Liver (tissue), 9 donors: ENCODE results near the gene EFR3B. TPM values are rescaled to one million over a fixed set of nuclear protein-coding genes. Genes with fewer than 3 reads are reported as not detected.
"Not testable (repeated sequence)": the region's sequence is repeated elsewhere in the genome, so short reads cannot be mapped to it uniquely, and the experiment has no call there.

Experiments
- DNase-seq: peaks from one replicate; pipeline ENCODE4 v3.0.0-alpha.2; 2017; ENCODE audit warnings: low spot score
- H3K27ac ChIP-seq, 2 donors: one replicate each; pipeline ENCODE4 v1.7.0; 2013; ENCODE audit warnings: inconsistent platforms in 2 of 2, low read length in 2 of 2, control low read depth in 1 of 2, low read depth in 1 of 2, mild to moderate bottlenecking in 1 of 2
- H3K27me3 ChIP-seq, 4 donors: one replicate each; pipeline versions ENCODE4 v1.6.1 to v1.7.0; 2013; ENCODE audit warnings: low read length in 3 of 4, inconsistent platforms in 1 of 4, mild to moderate bottlenecking in 1 of 4, moderate library complexity in 1 of 4; ENCODE audit not compliant: control insufficient read depth in 4 of 4, insufficient read depth in 4 of 4
- H3K36me3 ChIP-seq, 4 donors: one replicate each; pipeline versions ENCODE4 v1.6.1 to v1.7.0; 2013; ENCODE audit warnings: low read length in 3 of 4, mild to moderate bottlenecking in 3 of 4, low read depth in 1 of 4, moderate library complexity in 1 of 4; ENCODE audit not compliant: control insufficient read depth in 4 of 4, insufficient read depth in 3 of 4
- H3K4me1 ChIP-seq, 4 donors: one replicate each; pipeline versions ENCODE4 v1.6.1 to v1.7.0; 2013; ENCODE audit warnings: low read length in 3 of 4, mild to moderate bottlenecking in 3 of 4, moderate library complexity in 1 of 4; ENCODE audit not compliant: control insufficient read depth in 4 of 4, insufficient read depth in 4 of 4
- H3K4me3 ChIP-seq, 3 donors: one replicate each; pipeline versions ENCODE4 v1.6.1 to v1.7.0; 2013; ENCODE audit warnings: low read length in 3 of 3, control low read depth in 1 of 3, low read depth in 1 of 3, mild to moderate bottlenecking in 1 of 3
- H3K9ac ChIP-seq, 2 donors: one replicate each; pipeline ENCODE4 v1.7.0; 2013; ENCODE audit warnings: low read length in 2 of 2, mild to moderate bottlenecking in 2 of 2, moderate library complexity in 2 of 2, control low read depth in 1 of 2, low read depth in 1 of 2
- H3K9me3 ChIP-seq, 4 donors: one replicate each; pipeline versions ENCODE4 v1.6.1 to v1.7.0; 2013; ENCODE audit warnings: low read length in 3 of 4; ENCODE audit not compliant: control insufficient read depth in 4 of 4
- EGR1 ChIP-seq, 2 donors: IDR thresholded peaks; 2 replicates each; pipeline ENCODE4 v1.6.1; 2016 to 2018; ENCODE audit warnings: antibody characterized with exemption in 2 of 2, low read depth in 2 of 2
- GABPA ChIP-seq, 2 donors: IDR thresholded peaks in 1 of 2; conservative IDR thresholded peaks in 1 of 2; 2 replicates each; pipeline ENCODE4 v1.6.1; 2016; ENCODE audit warnings: antibody characterized with exemption in 2 of 2, mild to moderate bottlenecking in 1 of 2, moderate library complexity in 1 of 2
- HNF4G ChIP-seq: IDR thresholded peaks from 2 replicates; pipeline ENCODE4 v1.6.1; 2016; ENCODE audit warnings: antibody characterized with exemption
- JUND ChIP-seq, 2 donors: IDR thresholded peaks; 2 replicates each; pipeline ENCODE4 v1.6.1; 2016; ENCODE audit warnings: antibody characterized with exemption in 2 of 2
- NR2F2 ChIP-seq: IDR thresholded peaks from 2 replicates; pipeline ENCODE4 v1.6.1; 2016; ENCODE audit warnings: antibody characterized with exemption
- RAD21 ChIP-seq, 2 donors: IDR thresholded peaks; 2 replicates each; pipeline ENCODE4 v1.6.1; 2016; ENCODE audit warnings: antibody characterized with exemption in 2 of 2, mild to moderate bottlenecking in 2 of 2
- SP1 ChIP-seq: IDR thresholded peaks from 2 replicates; pipeline ENCODE4 v1.6.1; 2018; ENCODE audit warnings: antibody characterized with exemption, mild to moderate bottlenecking
- YY1 ChIP-seq: IDR thresholded peaks from 2 replicates; pipeline ENCODE4 v1.6.1; 2016; ENCODE audit warnings: antibody characterized with exemption, mild to moderate bottlenecking
- WGBS: extraction: QIAGEN DNeasy Blood & Tissue Kit; methylation state at CpG from one replicate; pipeline ENCODE4 v1.1.7; 2013; 5-methylcytosine and 5-hydroxymethylcytosine counted together
- polyA plus RNA-seq, 2 donors: library from polyadenylated mRNA; stranded (reverse) in 1 of 2; unstranded in 1 of 2; fragments of 200-250 nt in 1 of 2; fragments of >200 nt in 1 of 2; fragmentation: Nextera tagmentation in 1 of 2; extraction: Ambion mirVana in 1 of 2; gene quantifications; one replicate each; pipeline versions ENCODE4 v1.2.1 to v1.2.3, GENCODE V29; 2013 to 2015
- total RNA-seq, 2 donors: library from RNA; depleted of rRNA; stranded (reverse); fragments of >200 nt; gene quantifications; one replicate each; pipeline ENCODE4 v1.2.3, GENCODE V29; 2014
- donor health status: healthy.
- donor health status: healthy.
- donor health status: healthy.
- donor health status: healthy.
- donor health status: healthy.

The EFR3B gene
- total and polyA plus RNA-seq, 4 donors, result 0.05 to 0.33 (median 0.23) TPM

- peak; percentile 77 for DNase-seq
- Histone ChIP-seq H3K9me3 (peaks cover 0 to 2% (median 0%) of the 10 kb centered on the region in 4 donors), H3K4me3 (peak overlapping the region; percentile 13 to 46 (median 36)), H3K27ac (peak overlapping the region; percentile 35 to 37), H3K27me3 (peaks cover 0 to 2% (median 0%) of the 10 kb centered on the region in 4 donors), H3K9ac (no peak overlapping the region), H3K36me3 (no peaks in the 10 kb centered on the region), H3K4me1 (no peaks in the 10 kb centered on the region)
- WGBS, result 44% methylated on average over 69 of the region's 69 CpGs
- TF ChIP-seq GABPA (IDR thresholded peaks at IDR 0.05 in 1 of 2, conservative IDR thresholded peaks at IDR 0.05 in 1 of 2) (peak; percentile 69 to 82), NR2F2 (no peak)
Observed at GRCh38 chr2:25161055-25161781, 119.3 kb downstream of the EFR3B start.

GRCh38 chr2:25162061-25162460 is 120.2 kb downstream of the EFR3B start:
- 96% methylated on average over 7 of the region's 7 CpGs for whole genome bisulfite sequencing
- H3K9me3 ChIP-seq, H3K36me3 ChIP-seq, DNase-seq, H3K9ac ChIP-seq, H3K4me1 ChIP-seq, H3K4me3 ChIP-seq, H3K27me3 ChIP-seq, H3K27ac ChIP-seq: not testable (repeated sequence)

- Histone ChIP-seq H3K4me1 (peaks cover 4 to 8% (median 5%) of the 10 kb centered on the region in 4 donors), H3K9me3 (peaks cover 0 to 2% (median 0%) of the 10 kb centered on the region in 4 donors), H3K9ac (no peak overlapping the region), H3K36me3 (no peaks in the 10 kb centered on the region), H3K27ac (no peak overlapping the region), H3K4me3 (no peak overlapping the region), H3K27me3 (peaks cover 0 to 10% (median 6%) of the 10 kb centered on the region in 4 donors)
- no peak for TF ChIP-seq NR2F2
- WGBS, result 54% methylated on average over 8 of the region's 8 CpGs
- DNase-seq, result no peak
Observed at GRCh38 chr2:25164561-25164960, 122.7 kb downstream of the EFR3B start.

GRCh38 chr2:25165992-25166875 is 124.4 kb downstream of the EFR3B start:
- DNase-seq, result no peak
- Histone ChIP-seq H3K27me3 (peaks cover 0 to 12% (median 6%) of the 10 kb centered on the region in 4 donors), H3K9me3 (no peaks in the 10 kb centered on the region), H3K4me3 (no peak overlapping the region), H3K36me3 (no peaks in the 10 kb centered on the region), H3K9ac (no peak overlapping the region), H3K4me1 (peaks cover 4 to 8% (median 5%) of the 10 kb centered on the region in 4 donors), H3K27ac (no peak overlapping the region)
- whole genome bisulfite sequencing, result 52% methylated on average over 10 of the region's 10 CpGs
- TF ChIP-seq EGR1 (IDR thresholded peaks at IDR 0.05; ENCODE audit: low read depth in 2 of 2) (no peak), HNF4G (no peak), YY1 (no peak), SP1 (no peak), JUND (IDR thresholded peaks at IDR 0.05) (no peak), RAD21 (IDR thresholded peaks at IDR 0.05) (peak; percentile 30 to 50)
